CD4-positive, alpha-beta T cell treated with Interleukin-2 at 100 ng/mL for 4 hours (primary cell): ENCODE data around the gene SPIN2B.
"Not testable (repeated sequence)": the region's sequence is repeated elsewhere in the genome, so short reads cannot be mapped to it uniquely, and the experiment has no call there.

Source experiments
- DNase-seq: peaks from one replicate; pipeline ENCODE4 v3.0.0-alpha.2; 2020; ENCODE audit warnings: low spot score

Gene SPIN2B

GRCh38 chrX:57121162-57121755 lies at the start of gene SPIN2B:
Gene SPIN2B (minus strand): TSS chrX:57121548.
- peak; percentile 70 for DNase-seq

GRCh38 chrX:57156397-57157049 lies 35.2 kb upstream of the SPIN2B start:
- DNase-seq: no peak

DNA sequence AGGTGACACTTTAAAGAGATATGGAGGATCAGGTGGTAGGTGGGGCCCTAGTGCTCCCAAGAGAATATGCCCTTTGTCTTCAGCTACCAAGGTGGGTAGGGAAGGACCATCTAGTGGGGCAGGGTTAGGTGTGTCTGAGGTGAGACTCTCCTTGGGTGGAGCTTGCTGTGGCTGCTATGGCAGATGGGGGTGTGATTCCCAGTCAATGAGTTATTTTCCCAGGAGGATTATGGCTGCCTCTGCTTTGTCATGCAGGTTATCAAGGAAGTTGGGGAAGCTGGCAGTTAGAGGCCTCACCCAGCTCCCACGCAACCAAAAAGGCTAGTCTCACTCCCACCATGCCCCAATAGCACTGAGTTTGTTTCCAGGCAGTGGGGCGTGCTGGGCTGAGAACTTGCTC lies 33.8 kb upstream of the SPIN2B start:
- DNase-seq: no peak

GRCh38 chrX:57152222-57152621 lies 30.9 kb upstream of the SPIN2B start:
- not testable (repeated sequence) for DNase-seq

DNA sequence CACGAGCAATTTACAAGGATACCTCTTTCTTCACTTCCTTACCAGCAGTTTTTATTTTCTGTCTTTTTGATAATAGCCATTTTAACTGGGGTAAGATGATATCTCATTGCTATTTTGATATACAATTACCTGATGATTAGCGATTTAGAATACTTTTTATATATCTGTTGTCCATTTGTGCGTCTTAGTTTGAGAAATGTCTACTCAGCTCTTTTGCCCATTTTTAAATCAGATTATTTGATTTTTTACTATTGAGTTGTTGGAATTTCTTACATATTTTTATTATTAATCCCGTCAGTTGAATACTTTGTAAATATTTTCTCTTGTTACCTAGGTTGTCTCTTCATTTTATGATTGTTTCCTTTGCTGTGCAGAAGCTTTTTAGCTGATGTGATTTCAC lies 17.3 kb upstream of the SPIN2B start:
- no peak for DNase-seq

- no peak for DNase-seq
Observed at GRCh38 chrX:57137501-57137900, 16.2 kb upstream of the SPIN2B start.

- DNase-seq: not testable (repeated sequence)
Observed at GRCh38 chrX:57137073-57137472, 15.7 kb upstream of the SPIN2B start, which contains the start of gene SPIN2A. Gene SPIN2A (minus strand): TSS chrX:57137397. CDS start chrX:57136597, 800 bp downstream.

DNA sequence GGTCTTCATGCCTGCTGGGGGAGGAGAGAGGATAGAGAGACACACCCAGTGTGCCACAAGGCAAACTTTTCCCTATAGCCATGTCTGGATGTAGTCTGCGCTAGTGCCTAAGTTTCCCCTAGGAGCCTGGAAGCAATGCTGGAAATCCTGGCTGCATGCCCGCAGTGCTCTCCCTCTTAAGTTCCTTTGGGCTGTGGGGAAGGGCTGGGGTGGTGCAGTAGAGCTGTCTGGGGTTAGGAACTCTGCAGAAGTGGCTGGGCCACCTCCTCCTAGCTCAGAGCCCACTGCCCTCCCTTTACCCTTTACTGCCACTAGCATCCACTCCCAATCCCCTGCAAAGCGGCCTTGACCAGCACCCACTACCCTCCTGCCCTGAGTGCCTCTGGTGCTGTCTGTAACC lies 15.2 kb upstream of the SPIN2B start:
- DNase-seq: not testable (repeated sequence)

DNA sequence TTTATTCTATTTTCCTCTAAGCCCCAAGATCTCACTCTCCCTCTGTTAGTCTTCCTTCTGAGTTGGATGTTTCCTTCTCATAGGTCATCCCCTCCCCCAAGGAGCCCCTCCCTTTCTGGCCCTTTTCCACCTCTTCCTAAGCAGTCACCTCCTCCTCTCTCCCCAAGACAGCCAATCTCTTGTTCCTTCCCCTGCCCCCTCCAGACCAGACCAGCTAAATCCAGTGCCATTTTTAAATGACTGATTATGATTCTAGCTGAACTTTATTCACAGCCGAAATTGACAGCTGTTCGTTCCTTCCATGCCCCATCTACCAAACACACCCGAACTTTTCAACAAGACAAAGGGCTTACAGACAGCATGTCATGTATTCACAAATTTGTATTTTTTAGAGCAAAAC lies 13.9 kb upstream of the SPIN2B start:
- no peak for DNase-seq

GRCh38 chrX:57134702-57135101 lies 13.4 kb upstream of the SPIN2B start:
- no peak for DNase-seq

GRCh38 chrX:57133706-57134105 lies 12.4 kb upstream of the SPIN2B start:
- no peak for DNase-seq

GRCh38 chrX:57133284-57133683 lies 11.9 kb upstream of the SPIN2B start:
- DNase-seq: not testable (repeated sequence)

DNA sequence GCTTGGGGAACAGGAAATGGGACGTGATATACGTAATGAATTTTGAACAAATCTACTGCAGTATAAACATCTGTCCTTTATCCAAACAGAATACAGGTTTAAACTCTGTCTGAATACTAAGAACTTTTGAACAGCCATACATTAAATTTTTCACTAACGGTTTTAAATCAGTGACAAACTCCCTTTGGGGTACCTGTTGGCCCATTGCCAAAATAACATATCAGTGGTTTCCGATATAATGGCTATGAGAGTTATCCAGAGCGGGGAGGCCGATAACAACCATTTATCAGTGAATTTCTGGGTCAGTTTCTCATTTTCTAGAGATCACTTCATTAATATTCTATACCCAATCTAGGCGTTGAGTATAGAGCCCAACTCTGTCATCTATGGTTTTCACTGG lies 10.7 kb upstream of the SPIN2B start:
- DNase-seq: no peak

GRCh38 chrX:57121816-57122215 lies 468 bp upstream of the SPIN2B start:
- no peak for DNase-seq

- DNase-seq: not testable (repeated sequence)
Observed at GRCh38 chrX:57120619-57121161, 658 bp downstream of the SPIN2B start.

- no peak for DNase-seq
Observed at GRCh38 chrX:57119416-57119815, 1.9 kb downstream of the SPIN2B start.

- DNase-seq: not testable (repeated sequence)
Observed at GRCh38 chrX:57117566-57117965, 3.8 kb downstream of the SPIN2B start.

GRCh38 chrX:57104921-57105398 lies 16.4 kb downstream of the SPIN2B start:
- no peak for DNase-seq

- no peak for DNase-seq
Observed at GRCh38 chrX:57104406-57104805, 16.9 kb downstream of the SPIN2B start.

DNA sequence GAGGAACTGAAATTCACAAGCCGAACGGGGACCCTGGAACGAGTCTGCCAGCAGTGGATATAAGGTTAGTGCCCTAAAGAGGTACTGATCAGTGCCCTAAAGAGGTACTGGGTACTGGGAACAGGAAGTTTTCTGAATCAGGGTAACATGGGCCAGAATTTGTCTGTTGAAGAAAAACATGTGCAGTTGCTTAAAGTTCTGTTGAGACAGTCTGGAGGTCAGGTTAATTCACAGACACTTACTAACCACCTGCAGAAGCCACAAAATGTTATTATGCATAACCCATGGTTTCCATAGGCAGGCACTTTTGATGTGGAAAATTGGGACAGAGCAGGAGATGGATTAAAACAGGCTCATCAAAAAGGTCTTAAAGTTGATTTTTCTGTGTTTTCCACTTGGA lies 17.9 kb downstream of the SPIN2B start:
- DNase-seq: no peak

- DNase-seq: not testable (repeated sequence)
Observed at GRCh38 chrX:57102918-57103317, 18.4 kb downstream of the SPIN2B start.

GRCh38 chrX:57083143-57083542 lies 38.2 kb downstream of the SPIN2B start:
- no peak for DNase-seq

- no peak for DNase-seq
Observed at GRCh38 chrX:57074458-57074857, 46.9 kb downstream of the SPIN2B start.
